Activated CD4-positive, alpha-beta memory T cell treated with anti-CD3 and anti-CD28 coated beads, Interleukin-2, amount 10 ng/mL, durations not matched to agents 7 days and 5 days (primary cell): ENCODE measurements around the gene FANCG. TPM values are rescaled to one million over a fixed set of nuclear protein-coding genes. Genes with fewer than 3 reads are reported as not detected.

Experiments used
- CTCF ChIA-PET: fragments of 350-600 bp; sonication (Branson Sonifier 250); formaldehyde crosslinking; loops from one replicate; lab custom pipeline; 2021; ENCODE audit warnings: antibody characterized with exemption, inconsistent platforms; lab: Charles Lee
- POLR2A ChIA-PET: fragments of 350-600 bp; sonication (Branson Sonifier 250); formaldehyde crosslinking; loops from one replicate; lab custom pipeline; 2021; ENCODE audit warnings: antibody characterized with exemption; lab: Charles Lee
- DNase-seq: peaks from one replicate; pipeline ENCODE4 v3.0.0-alpha.2; 2020
- H3K27ac Mint-ChIP-seq: one replicate; pipeline ENCODE4 v1.8.0; 2021; ENCODE audit warnings: mild to moderate bottlenecking, mixed read lengths
- H3K27me3 Mint-ChIP-seq: one replicate; pipeline ENCODE4 v1.8.0; 2021; ENCODE audit warnings: mixed read lengths
- H3K36me3 Mint-ChIP-seq: one replicate; pipeline ENCODE4 v1.8.0; 2021; ENCODE audit warnings: low read depth, mixed read lengths
- H3K4me1 Mint-ChIP-seq: one replicate; pipeline ENCODE4 v1.8.0; 2021; ENCODE audit warnings: mixed read lengths
- H3K4me3 Mint-ChIP-seq: one replicate; pipeline ENCODE4 v1.8.0; 2021; ENCODE audit warnings: mild to moderate bottlenecking, mixed read lengths
- H3K9me3 Mint-ChIP-seq: one replicate; pipeline ENCODE4 v1.8.0; 2021; ENCODE audit warnings: mixed read lengths
- total RNA-seq, 2 experiments: library from RNA; stranded (reverse); gene quantifications; one replicate each; pipeline ENCODE4 v1.2.3, GENCODE V29; 2021

The FANCG gene
- total RNA-seq, 2 experiments from 2014 or later: 97.0 to 100 TPM

DNA sequence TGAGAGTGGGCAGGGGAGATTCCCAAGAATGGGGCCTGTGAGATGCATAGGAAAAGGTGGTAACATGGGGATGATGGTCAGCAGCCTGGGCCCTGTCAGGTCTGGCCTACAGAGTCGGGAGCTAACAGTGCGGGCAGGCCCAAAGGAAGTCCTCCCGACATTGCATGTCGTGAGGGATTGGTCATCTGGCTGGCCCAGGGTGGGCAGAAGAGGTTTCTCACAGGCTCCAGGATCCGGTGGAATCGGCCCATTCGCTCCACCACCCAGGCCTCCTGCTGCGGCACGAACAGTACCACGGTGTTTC, 22.7 kb upstream of the FANCG start:
- POLR2A ChIA-PET: interaction anchor here (1.4 to 4.8 kb wide), 5 partner anchors 9 to 31 kb away, joined by 6 to 61 read pairs (median 38); partner anchors contain the start of genes ATOSB, FANCG and VCP
- no peaks in the 10 kb centered on the region for H3K9me3 Mint-ChIP-seq
- H3K27ac Mint-ChIP-seq: peak overlapping the region; percentile 88
- peaks cover 51% of the 10 kb centered on the region for H3K36me3 Mint-ChIP-seq
- H3K4me3 Mint-ChIP-seq: peak overlapping the region; percentile 80
- DNase-seq: no peak
- no peaks in the 10 kb centered on the region for H3K27me3 Mint-ChIP-seq
- CTCF ChIA-PET: interaction anchor here (1.3 to 3.1 kb wide), 7 partner anchors 10 to 203 kb away, joined by 4 to 28 read pairs (median 8); partner anchors contain the start of genes ATOSB, FANCG and VCP
- H3K4me1 Mint-ChIP-seq: peaks cover 44% of the 10 kb centered on the region

DNA sequence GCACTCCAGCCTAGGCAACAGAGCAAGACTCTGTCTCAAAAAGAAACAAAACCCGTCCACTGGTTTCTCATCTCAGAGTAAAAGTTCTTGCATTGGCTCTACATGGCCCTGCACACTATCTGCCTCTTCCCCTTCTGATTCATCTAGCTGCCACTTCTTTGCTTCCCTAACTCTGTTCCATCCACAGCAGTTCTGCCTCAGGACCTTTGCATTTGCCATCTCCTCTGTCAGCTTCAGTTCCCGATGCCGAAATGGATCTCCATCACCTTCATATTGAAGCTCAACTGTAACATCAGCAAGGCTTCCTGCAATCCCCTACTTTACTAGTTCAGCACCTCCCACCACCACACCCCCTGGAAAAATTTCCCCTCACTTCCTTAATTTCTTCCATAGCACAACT, 17.8 kb upstream of the FANCG start:
- Mint-ChIP-seq H3K27me3 (no peaks in the 10 kb centered on the region), H3K27ac (no peak overlapping the region), H3K4me3 (peak overlapping the region; percentile 37), H3K9me3 (no peaks in the 10 kb centered on the region), H3K36me3 (peaks cover 42% of the 10 kb centered on the region), H3K4me1 (peaks cover 57% of the 10 kb centered on the region)
- ChIA-PET CTCF (interaction anchor here (1.1 to 5.1 kb wide), 8 partner anchors 14 to 198 kb away, joined by 3 to 43 read pairs (median 6); partner anchors contain the start of genes ATOSB, FANCG and VCP), POLR2A (interaction anchor here (0.5 to 10.0 kb wide), 6 partner anchors 13 to 1096 kb away, joined by 3 to 132 read pairs (median 22); partner anchors contain the start of genes ATOSB, FANCG and VCP)
- DNase-seq: no peak

DNA sequence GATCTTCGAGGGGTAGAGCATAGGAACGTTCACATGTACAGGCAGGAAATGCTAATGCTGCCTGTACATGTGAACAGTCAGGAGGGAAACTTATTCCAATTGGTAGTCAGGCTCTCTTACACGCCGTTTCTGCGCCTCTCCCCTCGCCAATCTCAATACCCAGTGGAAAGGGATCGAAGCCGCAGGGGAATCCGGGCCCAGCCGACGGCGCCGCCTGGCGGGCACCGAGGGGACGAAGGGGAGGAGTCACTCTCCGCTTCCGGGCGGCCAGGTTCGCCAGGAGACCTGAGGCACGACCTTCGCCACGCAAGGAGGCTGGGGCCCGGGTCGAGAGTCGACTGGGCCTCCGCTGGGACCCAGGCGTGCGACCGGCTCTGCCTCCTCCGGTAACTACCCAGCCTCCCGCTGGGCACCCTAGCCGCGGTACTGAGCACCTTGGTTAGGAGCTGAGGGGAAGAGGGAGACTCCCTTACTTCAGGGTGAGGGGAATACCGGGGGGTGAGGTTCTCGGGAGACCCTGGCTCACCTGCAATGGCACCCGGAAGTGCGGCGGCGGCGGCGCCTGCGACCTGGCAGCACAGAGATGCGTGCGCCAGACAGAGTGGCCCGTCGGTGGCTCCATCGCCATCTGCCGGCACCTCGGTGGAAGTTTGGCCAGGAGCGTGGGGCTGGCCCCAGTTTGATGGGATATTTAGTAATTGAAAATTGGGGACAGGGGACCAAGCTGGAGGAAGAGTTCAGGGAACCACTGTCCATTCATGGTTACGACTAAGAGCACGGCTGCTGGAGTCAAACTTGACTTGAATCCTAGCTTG, 16.5 kb upstream of the FANCG start, which contains the start of gene PIGO:
TSS of gene PIGO (minus strand) at position 557 of the 815 bp plus-strand sequence. CDS start 1,026 bp downstream, outside the sequence.
- POLR2A ChIA-PET: interaction anchor here (0.7 to 10.0 kb wide), 12 partner anchors 8 to 197 kb away, joined by 3 to 132 read pairs (median 4); partner anchors contain the start of genes ATOSB, FANCG, UNC13B and VCP
- CTCF ChIA-PET: interaction anchor here (0.7 to 5.1 kb wide), 24 partner anchors 9 to 660 kb away, joined by 3 to 43 read pairs (median 4); partner anchors contain the start of genes ATOSB, CREB3, DNAJB5 and FANCG
- peak within 1 kb of the TSS; percentile 86 for H3K27ac Mint-ChIP-seq

DNA sequence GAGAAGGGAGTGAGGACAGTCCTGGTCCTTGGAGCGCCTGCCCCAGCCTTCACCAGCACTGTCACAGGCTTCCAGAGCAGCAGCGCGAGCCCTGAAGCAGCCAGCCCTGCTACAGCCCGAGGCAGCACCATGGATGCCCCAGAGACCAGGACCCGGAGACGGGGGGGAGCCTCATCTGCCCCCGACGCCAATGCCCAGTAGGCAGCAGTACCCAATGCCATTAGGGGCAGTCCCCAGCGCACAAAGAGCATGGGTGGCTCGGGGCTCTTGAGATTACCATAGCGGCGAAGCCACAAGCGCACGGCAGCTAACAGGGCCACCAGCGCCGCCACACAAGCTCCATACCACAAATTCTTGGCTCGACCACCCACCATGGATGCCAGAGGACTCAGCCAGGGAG, 11.8 kb upstream of the FANCG start:
- ChIA-PET POLR2A (interaction anchor here (0.9 to 10.0 kb wide), 4 partner anchors 10 to 24 kb away, joined by 3 to 132 read pairs (median 34); partner anchors contain the start of genes ATOSB, FANCG and VCP), CTCF (interaction anchor here (1.3 to 2.0 kb wide), 3 partner anchors 11 to 192 kb away, joined by 3 to 6 read pairs (median 5); partner anchors contain the start of genes FANCG and VCP)
- no peaks in the 10 kb centered on the region for H3K9me3 Mint-ChIP-seq
- H3K36me3 Mint-ChIP-seq: peaks cover 40% of the 10 kb centered on the region
- DNase-seq: no peak
- H3K4me3 Mint-ChIP-seq: no peak overlapping the region
- no peaks in the 10 kb centered on the region for H3K27me3 Mint-ChIP-seq
- H3K27ac Mint-ChIP-seq: no peak overlapping the region
- H3K4me1 Mint-ChIP-seq: peaks cover 21% of the 10 kb centered on the region

More for the DNA sequence above, 16.5 kb upstream of the FANCG start, which contains the start of gene PIGO:
- peaks cover 44% of the 10 kb centered on the region for H3K4me1 Mint-ChIP-seq
- H3K27me3 Mint-ChIP-seq: no peaks in the 10 kb centered on the region
- peaks cover 37% of the 10 kb centered on the region for H3K36me3 Mint-ChIP-seq
- H3K9me3 Mint-ChIP-seq: no peaks in the 10 kb centered on the region
- DNase-seq: peak; percentile 89
- peak within 1 kb of the TSS; percentile 82 for H3K4me3 Mint-ChIP-seq

DNA sequence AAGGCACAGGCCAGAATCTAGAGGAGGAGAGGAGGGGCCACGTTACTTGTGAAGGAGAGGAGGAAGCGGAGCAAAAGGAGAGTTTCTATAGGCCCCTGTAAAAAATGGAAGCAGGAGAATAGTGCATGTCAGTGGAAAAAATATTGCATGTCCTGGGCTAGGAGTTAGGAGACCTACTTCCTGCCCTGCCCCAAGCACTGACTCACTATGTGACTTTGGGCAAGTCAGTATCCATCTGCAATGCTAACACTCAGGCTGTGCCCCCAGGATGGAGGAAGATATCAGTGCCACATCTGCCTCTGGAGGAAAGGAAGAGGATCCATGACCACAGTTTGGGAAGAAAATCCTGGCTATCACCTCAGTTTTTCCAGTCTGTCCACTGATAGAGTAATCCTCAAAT, 9.7 kb upstream of the FANCG start:
- CTCF ChIA-PET: no interaction called here
- Mint-ChIP-seq H3K4me3 (no peak overlapping the region), H3K4me1 (peaks cover 10% of the 10 kb centered on the region), H3K27ac (no peak overlapping the region), H3K27me3 (no peaks in the 10 kb centered on the region), H3K36me3 (peaks cover 35% of the 10 kb centered on the region), H3K9me3 (no peaks in the 10 kb centered on the region)
- POLR2A ChIA-PET: no interaction called here
- DNase-seq: no peak

DNA sequence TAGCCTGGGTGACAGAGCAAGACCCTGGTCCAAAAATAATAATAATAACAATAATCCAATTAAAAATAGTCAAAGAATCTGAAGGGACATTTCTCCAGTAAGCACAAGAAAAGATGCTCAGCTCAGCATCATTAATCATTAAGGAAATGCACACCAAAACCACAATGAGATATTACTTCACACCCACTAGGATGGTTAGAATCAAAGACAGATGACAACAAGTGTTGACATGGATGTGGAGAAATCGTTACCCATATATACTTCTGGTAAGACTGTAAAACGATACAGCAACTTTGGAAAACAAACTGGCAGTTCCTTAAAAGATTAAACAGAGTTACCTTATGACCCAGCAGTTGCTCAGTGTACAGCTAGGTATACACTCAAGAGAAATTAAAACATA, 5.3 kb upstream of the FANCG start:
- Mint-ChIP-seq H3K27ac (no peak overlapping the region), H3K36me3 (peaks cover 21% of the 10 kb centered on the region), H3K4me3 (no peak overlapping the region), H3K4me1 (peaks cover 11% of the 10 kb centered on the region), H3K9me3 (no peaks in the 10 kb centered on the region), H3K27me3 (no peaks in the 10 kb centered on the region)
- DNase-seq: no peak
- CTCF ChIA-PET: no interaction called here
- POLR2A ChIA-PET: interaction anchor here (1.2 to 8.6 kb wide), 2 partner anchors 10 to 17 kb away, joined by 4 to 136 read pairs; partner anchors contain the start of gene VCP

DNA sequence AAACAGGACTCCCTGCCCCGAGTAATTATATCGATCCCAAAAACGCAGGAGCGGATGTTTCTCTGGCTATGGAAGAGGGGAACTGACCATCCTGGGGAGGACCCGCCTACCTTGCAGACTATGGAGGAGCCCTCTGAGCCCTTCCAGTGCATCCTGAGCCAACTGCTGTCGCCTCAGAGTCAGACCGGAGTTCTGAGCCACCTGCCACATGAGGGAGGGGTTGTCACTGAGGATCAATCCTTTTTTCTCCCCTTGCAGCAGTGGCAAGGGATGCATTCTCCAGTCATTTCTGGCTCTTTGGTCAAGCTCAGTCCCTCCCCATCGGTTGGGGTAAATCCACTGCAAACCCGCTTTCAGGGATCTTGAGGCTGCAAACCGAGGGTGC, 709 bp downstream of the FANCG start:
- Mint-ChIP-seq H3K27ac (peak overlapping the region; percentile 99), H3K4me3 (peak overlapping the region; percentile 95), H3K27me3 (no peaks in the 10 kb centered on the region), H3K9me3 (no peaks in the 10 kb centered on the region), H3K36me3 (peaks cover 38% of the 10 kb centered on the region), H3K4me1 (peaks cover 45% of the 10 kb centered on the region)
- POLR2A ChIA-PET: interaction anchor here (0.8 to 8.6 kb wide), 12 partner anchors 11 to 586 kb away, joined by 3 to 136 read pairs (median 10); partner anchors contain the start of genes ARHGEF39, ATOSB, DNAJB5 and PIGO
- peak; percentile 28 for DNase-seq
- CTCF ChIA-PET: interaction anchor here (1.0 to 3.0 kb wide), 9 partner anchors 7 to 179 kb away, joined by 3 to 43 read pairs (median 6); partner anchors contain the start of genes ATOSB, PIGO, STOML2 and VCP

DNA sequence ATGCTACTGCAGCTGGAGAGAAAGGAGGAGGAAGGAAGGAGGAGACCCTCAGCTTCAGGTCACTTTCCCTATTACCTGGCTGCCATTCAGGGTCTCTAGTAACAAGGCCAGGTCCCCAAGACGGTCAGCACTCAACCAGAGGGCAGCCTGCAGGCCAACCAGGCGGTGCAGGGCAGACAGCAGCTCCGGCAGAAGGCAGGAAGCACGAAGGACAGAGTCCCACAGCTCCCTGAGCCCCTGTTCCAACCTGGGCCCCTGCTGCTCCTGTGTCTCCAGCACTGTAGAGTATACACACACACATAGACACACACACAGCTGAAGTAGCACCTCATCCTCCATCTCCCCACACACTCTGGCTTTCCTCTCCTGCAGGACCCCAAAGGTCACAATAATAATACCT, 1.7 kb downstream of the FANCG start:
- no peaks in the 10 kb centered on the region for H3K27me3 Mint-ChIP-seq
- H3K36me3 Mint-ChIP-seq: peaks cover 46% of the 10 kb centered on the region
- H3K4me3 Mint-ChIP-seq: peak overlapping the region; percentile 95
- ChIA-PET CTCF (interaction anchor here (3.0 kb wide), 1 partner anchor 18 kb away, joined by 43 read pairs; the partner anchor contains the start of gene PIGO), POLR2A (interaction anchor here (0.8 to 8.6 kb wide), 8 partner anchors 10 to 569 kb away, joined by 3 to 136 read pairs (median 28); partner anchors contain the start of genes ATOSB, PIGO, STOML2 and VCP)
- H3K27ac Mint-ChIP-seq: peak overlapping the region; percentile 16
- no peak for DNase-seq
- H3K9me3 Mint-ChIP-seq: no peaks in the 10 kb centered on the region
- peaks cover 55% of the 10 kb centered on the region for H3K4me1 Mint-ChIP-seq

DNA sequence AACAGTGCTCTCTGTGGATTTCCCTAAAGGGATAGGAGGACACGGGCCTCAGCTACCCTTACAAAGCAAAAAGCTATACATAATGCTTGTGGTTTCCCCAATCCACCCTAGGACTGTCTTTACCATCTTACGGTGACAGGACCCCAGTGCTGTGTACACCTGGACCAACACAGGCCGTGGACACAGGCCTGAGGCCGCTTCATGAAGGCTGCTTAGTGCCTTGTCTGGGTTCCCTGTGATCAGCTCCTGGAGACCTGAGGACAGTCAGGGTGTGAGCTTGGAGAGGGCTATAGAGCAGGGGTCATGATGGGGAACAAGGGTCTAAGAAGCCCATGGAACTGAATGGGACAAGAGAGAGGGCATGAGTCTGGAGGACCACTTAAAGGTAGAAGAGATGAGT, 2.9 kb downstream of the FANCG start:
- no peak for DNase-seq
- Mint-ChIP-seq H3K27ac (no peak overlapping the region), H3K4me3 (peak overlapping the region; percentile 95), H3K36me3 (peaks cover 51% of the 10 kb centered on the region), H3K27me3 (no peaks in the 10 kb centered on the region), H3K4me1 (peaks cover 59% of the 10 kb centered on the region), H3K9me3 (no peaks in the 10 kb centered on the region)
- ChIA-PET POLR2A (interaction anchor here (1.1 to 8.6 kb wide), 5 partner anchors 9 to 39 kb away, joined by 5 to 136 read pairs (median 61); partner anchors contain the start of genes ATOSB, PIGO, STOML2 and VCP), CTCF (interaction anchor here (0.7 to 0.9 kb wide), 2 partner anchors 18 to 20 kb away, joined by 3 read pairs; partner anchors contain the start of gene PIGO)

DNA sequence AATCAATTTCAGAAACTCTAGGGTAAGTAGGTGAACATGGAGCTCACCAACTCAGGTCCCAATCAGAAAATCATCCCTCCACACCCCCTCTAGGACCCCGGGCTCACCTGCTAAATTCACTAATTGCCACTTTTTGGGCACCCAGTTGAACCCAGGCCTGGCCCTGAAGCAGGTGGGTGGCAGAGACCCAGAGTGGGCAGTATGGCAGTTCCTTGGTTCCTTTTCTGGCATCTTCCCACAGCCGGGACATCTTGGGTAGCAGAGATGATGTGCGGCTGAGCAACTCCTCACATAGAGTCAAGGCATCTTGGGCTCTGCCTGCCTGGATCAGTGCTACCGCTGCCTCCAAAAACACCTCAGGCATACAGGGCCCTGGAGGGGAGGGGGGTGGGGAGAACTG, 4.4 kb downstream of the FANCG start:
- no peak for DNase-seq
- no peak overlapping the region for H3K4me3 Mint-ChIP-seq
- ChIA-PET POLR2A (no interaction called here), CTCF (interaction anchor here (0.6 kb wide), 1 partner anchor 1560 kb away, joined by 3 read pairs; no protein-coding TSS in a partner anchor)
- H3K36me3 Mint-ChIP-seq: peaks cover 62% of the 10 kb centered on the region
- H3K4me1 Mint-ChIP-seq: peaks cover 65% of the 10 kb centered on the region
- H3K27ac Mint-ChIP-seq: no peak overlapping the region
- no peaks in the 10 kb centered on the region for H3K27me3 Mint-ChIP-seq
- no peaks in the 10 kb centered on the region for H3K9me3 Mint-ChIP-seq

DNA sequence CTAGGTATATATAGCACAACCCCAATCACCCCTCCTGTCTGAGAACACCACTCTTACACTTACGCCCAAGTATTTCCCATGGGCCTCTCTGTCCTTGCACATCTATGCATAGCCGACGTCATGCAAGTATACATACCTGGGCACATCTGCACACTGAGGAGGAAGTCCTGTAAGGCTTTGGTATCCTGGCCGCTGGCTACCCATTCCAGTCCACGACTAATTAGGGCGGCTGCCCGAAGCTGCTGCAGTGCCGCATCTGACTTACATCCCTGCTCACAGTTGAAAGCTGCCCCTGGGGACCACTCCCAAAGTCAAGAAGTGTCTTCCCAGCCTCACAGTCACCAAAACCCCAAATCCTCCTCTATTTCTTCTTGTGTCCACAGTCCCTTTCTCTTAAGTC, 5.0 kb downstream of the FANCG start:
- H3K27ac Mint-ChIP-seq: peak overlapping the region; percentile 16

DNA sequence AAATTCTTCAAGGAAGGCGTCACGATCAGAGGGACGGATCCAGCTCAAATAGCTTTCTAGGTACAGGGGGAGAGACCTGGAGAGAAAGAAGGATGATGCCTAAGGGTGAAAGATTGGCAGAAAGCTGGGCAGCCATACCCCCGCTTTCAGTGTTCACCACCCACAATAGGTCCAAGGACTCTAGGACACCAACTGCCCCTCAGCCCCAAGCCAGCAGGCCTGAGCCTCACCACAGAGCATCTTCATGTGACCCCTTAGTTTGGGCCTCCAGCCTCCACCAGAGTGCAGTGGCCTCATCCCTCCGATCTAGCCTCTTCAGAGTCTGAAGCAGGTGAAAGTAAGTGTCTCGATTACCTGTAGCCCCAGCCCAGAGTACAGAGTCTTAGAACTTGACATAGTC, 5.6 kb downstream of the FANCG start:
- H3K36me3 Mint-ChIP-seq: peaks cover 69% of the 10 kb centered on the region
- no peak for DNase-seq
- POLR2A ChIA-PET: interaction anchor here (0.9 kb wide), 1 partner anchor 19 kb away, joined by 4 read pairs; no protein-coding TSS in a partner anchor
- peak overlapping the region; percentile 95 for H3K27ac Mint-ChIP-seq
- peaks cover 71% of the 10 kb centered on the region for H3K4me1 Mint-ChIP-seq
- CTCF ChIA-PET: no interaction called here
- H3K27me3 Mint-ChIP-seq: no peaks in the 10 kb centered on the region
- H3K9me3 Mint-ChIP-seq: no peaks in the 10 kb centered on the region
- H3K4me3 Mint-ChIP-seq: no peak overlapping the region

More for the DNA sequence above, 5.0 kb downstream of the FANCG start:
- POLR2A ChIA-PET: no interaction called here
- H3K4me1 Mint-ChIP-seq: peaks cover 66% of the 10 kb centered on the region
- no peak overlapping the region for H3K4me3 Mint-ChIP-seq
- H3K36me3 Mint-ChIP-seq: peaks cover 68% of the 10 kb centered on the region
- DNase-seq: no peak
- H3K27me3 Mint-ChIP-seq: no peaks in the 10 kb centered on the region
- CTCF ChIA-PET: no interaction called here
- no peaks in the 10 kb centered on the region for H3K9me3 Mint-ChIP-seq
